T-helper 1 cell treated with Interleukin-12 subunit alpha and Interleukin-12 subunit beta and Interleukin-4 antibody, amounts not matched to agents 30 ng/mL and 1 ng/mL, for 36 hours (primary cell): ENCODE data around the gene CALM1. TPM values are rescaled to one million over a fixed set of nuclear protein-coding genes. Genes with fewer than 3 reads are reported as not detected.

Experiments
- intact Hi-C: fragments of 100-400 bp; cut with micrococcal nuclease; formaldehyde crosslinking; loops from one replicate; pipeline ENCODE4 v1.15.1; 2024
- total RNA-seq: library from RNA; stranded (reverse); gene quantifications from 2 replicates; pipeline ENCODE4 v1.2.3, GENCODE V29; 2022

The CALM1 gene
- 664 and 667 TPM in 2 replicates for total RNA-seq

GRCh38 chr14:90396341-90397339, at the start of gene CALM1:
Gene CALM1, plus strand, starts transcription at chr14:90397029. Its CDS starts 202 bp downstream, at chr14:90397231.
- intact Hi-C loops, result loop anchor here (1.0 to 10.0 kb wide), 10 partner anchors 13 to 1711 kb away; partner anchors contain the start of genes ATXN3, CCDC88C, FOXN3 and GPR68

- intact Hi-C loops, result no loop called here
Measured at GRCh38 chr14:90348270-90348669, 48.6 kb upstream of the CALM1 start.

GRCh38 chr14:90349739-90350138, 47.1 kb upstream of the CALM1 start:
- intact Hi-C loops, result no loop called here

GRCh38 chr14:90354551-90355298, 42.1 kb upstream of the CALM1 start:
- intact Hi-C loops, result no loop called here

- intact Hi-C loops, result no loop called here
Measured at GRCh38 chr14:90355540-90356518, 41.0 kb upstream of the CALM1 start.

GRCh38 chr14:90356925-90357324, 39.9 kb upstream of the CALM1 start:
- intact Hi-C loops, result no loop called here

GRCh38 chr14:90358359-90358758, 38.5 kb upstream of the CALM1 start:
- intact Hi-C loops, result no loop called here

- intact Hi-C loops, result no loop called here
Measured at GRCh38 chr14:90361865-90362557, 34.8 kb upstream of the CALM1 start.

GRCh38 chr14:90362558-90362896, 34.3 kb upstream of the CALM1 start:
- intact Hi-C loops, result no loop called here

- intact Hi-C loops, result loop anchor here (1.0 kb wide), 2 partner anchors 150 to 328 kb away; no protein-coding TSS in a partner anchor
Measured at GRCh38 chr14:90368946-90369721, 27.7 kb upstream of the CALM1 start.

GRCh38 chr14:90373887-90374286, 22.9 kb upstream of the CALM1 start:
- intact Hi-C loops, result no loop called here

GRCh38 chr14:90374813-90375212, 22.0 kb upstream of the CALM1 start:
- intact Hi-C loops, result no loop called here

- intact Hi-C loops, result no loop called here
Measured at GRCh38 chr14:90375934-90376333, 20.9 kb upstream of the CALM1 start.

- intact Hi-C loops, result no loop called here
Measured at GRCh38 chr14:90378249-90378648, 18.6 kb upstream of the CALM1 start.

- intact Hi-C loops, result no loop called here
Measured at GRCh38 chr14:90379106-90379505, 17.7 kb upstream of the CALM1 start.

GRCh38 chr14:90381011-90381786, 15.6 kb upstream of the CALM1 start:
- intact Hi-C loops, result loop anchor here (5.0 kb wide), 4 partner anchors 681 to 1741 kb away; partner anchors contain the start of genes CCDC88C, CPSF2, FOXN3 and NDUFB1

GRCh38 chr14:90381999-90382451, 14.8 kb upstream of the CALM1 start:
- intact Hi-C loops, result loop anchor here (2.0 to 5.0 kb wide), 6 partner anchors 447 to 1740 kb away; partner anchors contain the start of genes CCDC88C, CPSF2, FOXN3 and NDUFB1

- intact Hi-C loops, result loop anchor here (1.0 to 5.0 kb wide), 10 partner anchors 15 to 1740 kb away; partner anchors contain the start of genes CALM1, CCDC88C, CPSF2 and FOXN3
Measured at GRCh38 chr14:90382491-90383125, 14.2 kb upstream of the CALM1 start.
